Erythroblast (primary cell): ENCODE data around the gene SPEF2.

Experiments
- DNase-seq, 2 experiments: peaks; one replicate each; lab custom pipeline; 2025; lab: John Stamatoyannopoulos, UW
- GATA1 ChIP-seq: IDR thresholded peaks from 2 replicates; pipeline ENCODE4 v1.6.1; 2011; ENCODE audit warnings: low read depth, mild to moderate bottlenecking, control low read depth, low read length, moderate library complexity
- POLR2A ChIP-seq: IDR thresholded peaks from 2 replicates; pipeline ENCODE4 v1.6.1; 2011; ENCODE audit warnings: mild to moderate bottlenecking, low read length

SPEF2 gene, protein sequence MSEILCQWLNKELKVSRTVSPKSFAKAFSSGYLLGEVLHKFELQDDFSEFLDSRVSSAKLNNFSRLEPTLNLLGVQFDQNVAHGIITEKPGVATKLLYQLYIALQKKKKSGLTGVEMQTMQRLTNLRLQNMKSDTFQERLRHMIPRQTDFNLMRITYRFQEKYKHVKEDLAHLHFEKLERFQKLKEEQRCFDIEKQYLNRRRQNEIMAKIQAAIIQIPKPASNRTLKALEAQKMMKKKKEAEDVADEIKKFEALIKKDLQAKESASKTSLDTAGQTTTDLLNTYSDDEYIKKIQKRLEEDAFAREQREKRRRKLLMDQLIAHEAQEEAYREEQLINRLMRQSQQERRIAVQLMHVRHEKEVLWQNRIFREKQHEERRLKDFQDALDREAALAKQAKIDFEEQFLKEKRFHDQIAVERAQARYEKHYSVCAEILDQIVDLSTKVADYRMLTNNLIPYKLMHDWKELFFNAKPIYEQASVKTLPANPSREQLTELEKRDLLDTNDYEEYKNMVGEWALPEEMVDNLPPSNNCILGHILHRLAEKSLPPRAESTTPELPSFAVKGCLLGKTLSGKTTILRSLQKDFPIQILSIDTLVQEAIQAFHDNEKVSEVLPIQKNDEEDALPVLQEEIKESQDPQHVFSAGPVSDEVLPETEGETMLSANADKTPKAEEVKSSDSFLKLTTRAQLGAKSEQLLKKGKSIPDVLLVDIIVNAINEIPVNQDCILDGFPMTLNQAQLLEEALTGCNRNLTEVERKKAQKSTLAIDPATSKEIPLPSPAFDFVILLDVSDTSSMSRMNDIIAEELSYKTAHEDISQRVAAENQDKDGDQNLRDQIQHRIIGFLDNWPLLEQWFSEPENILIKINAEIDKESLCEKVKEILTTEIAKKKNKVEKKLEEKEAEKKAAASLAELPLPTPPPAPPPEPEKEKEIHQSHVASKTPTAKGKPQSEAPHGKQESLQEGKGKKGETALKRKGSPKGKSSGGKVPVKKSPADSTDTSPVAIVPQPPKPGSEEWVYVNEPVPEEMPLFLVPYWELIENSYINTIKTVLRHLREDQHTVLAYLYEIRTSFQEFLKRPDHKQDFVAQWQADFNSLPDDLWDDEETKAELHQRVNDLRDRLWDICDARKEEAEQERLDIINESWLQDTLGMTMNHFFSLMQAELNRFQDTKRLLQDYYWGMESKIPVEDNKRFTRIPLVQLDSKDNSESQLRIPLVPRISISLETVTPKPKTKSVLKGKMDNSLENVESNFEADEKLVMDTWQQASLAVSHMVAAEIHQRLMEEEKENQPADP (N-terminal part only)

DNA sequence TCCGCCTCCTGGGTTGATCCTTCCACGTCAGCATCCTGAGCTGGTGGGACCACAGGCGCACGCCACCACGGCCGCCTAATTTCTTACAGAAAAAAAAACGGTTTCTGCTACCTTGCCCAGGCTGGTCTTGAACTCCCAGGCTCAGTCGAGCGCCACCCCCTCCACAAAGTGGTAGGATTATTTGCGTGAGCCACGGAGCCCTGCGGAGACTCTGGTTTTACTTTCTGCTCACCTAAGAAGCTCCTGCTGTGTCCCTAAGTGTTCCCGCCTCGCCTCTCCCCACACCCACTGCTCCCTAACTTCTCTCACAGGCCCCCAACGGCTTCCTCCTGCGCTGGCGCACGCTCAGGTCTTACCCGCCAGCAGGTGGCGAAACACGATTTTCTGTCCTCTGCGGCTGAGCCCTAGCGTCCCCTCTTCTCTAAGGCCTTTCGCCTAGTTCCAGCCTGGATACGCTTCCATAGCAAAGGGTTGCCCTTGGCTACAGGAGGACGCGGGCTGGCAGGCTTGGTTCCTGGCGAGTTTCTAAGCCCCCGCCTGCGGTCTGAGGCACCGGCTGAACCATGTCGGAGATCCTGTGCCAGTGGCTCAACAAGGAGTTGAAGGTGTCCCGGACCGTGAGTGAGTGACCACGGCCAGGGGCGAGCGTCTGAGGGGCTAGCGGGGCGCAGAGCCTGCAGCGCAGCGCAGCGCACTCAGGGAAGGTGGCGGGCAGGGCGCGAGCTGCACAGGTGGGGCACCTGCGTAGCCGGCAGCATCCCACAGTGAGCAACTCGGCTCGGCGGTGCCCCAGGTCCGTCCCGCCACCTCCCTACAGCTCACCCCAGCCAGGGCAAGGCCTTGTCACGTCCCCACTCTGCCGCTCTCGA, at the start of gene SPEF2:
Gene SPEF2 (plus strand): TSS at position 429 of the 869 bp plus-strand sequence. CDS start 135 bp downstream, at position 564.
- DNase-seq = peak; percentile 88 to 91
- TF ChIP-seq POLR2A (peak; percentile 52), GATA1 (no peak)

DNA sequence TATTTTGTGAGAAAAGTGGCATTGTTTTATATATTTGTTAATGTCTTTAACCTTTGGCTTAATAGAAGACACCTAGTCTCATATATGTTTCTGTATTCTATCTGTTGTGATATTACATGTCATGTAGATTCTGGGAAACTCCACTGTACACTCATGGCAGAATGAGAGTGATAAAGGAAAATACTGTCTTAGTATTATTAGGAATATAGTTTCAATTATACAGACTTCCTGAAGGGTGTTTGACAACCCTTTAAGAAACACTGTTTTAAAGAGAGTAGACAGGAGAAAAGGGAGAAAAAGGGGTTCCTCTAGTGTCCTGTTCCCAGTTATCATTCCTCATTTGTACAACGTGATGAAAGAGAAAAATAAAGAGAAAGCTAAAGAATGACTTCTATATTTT, 42.1 kb upstream of the SPEF2 start:
- TF ChIP-seq POLR2A = no peak
- no peak for TF ChIP-seq GATA1
- DNase-seq = no peak

DNA sequence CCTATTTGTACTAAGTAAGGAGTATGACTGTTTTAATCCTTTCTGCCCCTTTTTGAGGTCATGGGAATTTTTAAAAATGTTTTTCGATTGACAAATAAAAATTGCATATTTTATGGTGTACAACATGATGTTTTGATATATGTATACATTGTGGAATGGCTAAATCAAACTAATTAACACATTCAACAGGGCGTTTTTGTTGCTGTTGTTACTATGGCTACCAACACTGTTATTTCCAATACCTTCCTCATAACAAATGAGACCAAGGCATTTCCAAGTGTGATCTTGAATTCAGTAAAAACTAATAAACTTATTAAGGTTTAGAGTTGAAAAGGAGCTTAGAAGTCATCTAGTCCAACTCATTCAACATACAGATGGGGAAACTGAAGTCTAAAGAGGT, 30.2 kb upstream of the SPEF2 start:
- no peak for TF ChIP-seq GATA1
- no peak for TF ChIP-seq POLR2A
- DNase-seq = no peak

DNA sequence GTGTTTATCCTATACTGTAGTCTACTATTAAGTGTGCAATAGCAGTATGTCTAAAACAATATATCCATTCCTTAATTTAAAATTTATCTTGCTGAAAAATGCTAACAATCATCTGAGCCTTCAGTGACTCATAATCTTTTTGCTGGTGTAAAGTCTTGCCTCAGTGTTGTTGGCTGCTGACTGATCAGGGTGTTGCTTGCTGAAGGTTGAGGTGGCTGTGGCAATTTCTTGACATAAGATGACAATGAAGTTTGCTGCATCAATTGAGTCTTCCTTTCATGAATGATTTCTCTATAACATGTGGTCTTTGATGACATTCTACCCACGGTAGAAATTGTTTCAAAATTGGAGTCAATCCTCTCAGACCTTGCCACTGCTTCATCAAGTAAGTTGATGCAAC, 24.3 kb upstream of the SPEF2 start:
- TF ChIP-seq GATA1 = no peak
- TF ChIP-seq POLR2A = no peak
- no peak for DNase-seq

DNA sequence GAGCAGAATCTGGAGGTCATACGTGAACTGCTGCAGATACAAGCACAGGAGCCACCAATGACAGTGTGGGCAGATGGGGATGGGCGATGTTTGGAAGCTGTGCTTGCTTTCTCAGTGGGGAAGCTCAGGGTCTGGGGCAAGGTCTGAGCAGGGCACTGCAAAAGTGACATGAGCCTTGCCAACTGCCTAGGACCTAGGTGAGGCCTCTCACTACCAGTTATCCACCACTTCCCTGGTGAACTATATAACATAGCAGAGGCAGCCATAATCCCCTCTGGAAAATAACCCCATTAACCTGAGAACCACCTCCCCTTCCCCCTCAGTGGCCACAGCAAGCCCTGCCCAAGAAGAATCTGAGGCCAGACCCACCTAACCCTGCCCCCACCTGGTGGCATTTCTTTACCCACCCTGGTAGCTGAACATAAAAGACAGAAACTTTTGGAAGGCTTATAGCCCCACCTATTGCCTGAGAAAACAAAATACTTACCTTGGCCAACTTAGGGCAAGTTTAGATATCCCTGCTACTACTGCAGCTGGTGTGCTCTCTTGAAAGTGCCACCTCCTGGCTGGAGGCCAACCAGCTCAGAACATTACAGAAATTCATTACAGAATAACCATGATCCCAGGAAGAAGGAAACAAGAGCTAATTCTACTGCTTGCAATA, 18.8 kb upstream of the SPEF2 start:
- no peak for TF ChIP-seq GATA1
- no peak for DNase-seq

DNA sequence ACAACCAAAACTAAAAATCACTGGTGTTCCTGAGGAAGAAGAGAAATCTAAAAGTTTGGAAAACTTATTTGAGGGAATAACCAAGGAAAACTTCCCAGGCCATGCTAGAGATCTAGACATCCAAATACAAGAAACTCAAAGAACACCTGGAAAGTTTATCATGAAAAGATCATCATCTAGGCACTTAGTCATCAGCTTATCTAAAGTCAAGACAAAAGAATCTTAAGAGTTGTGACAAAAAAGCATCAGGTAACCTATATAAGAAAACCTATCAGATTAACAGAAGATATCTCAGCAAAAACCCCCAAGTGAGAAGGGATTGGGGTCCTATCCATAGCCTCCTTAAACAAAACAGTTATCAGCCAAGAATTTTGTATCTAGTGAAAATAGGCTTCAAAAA, 17.1 kb upstream of the SPEF2 start:
- no peak for DNase-seq
- TF ChIP-seq GATA1 = no peak

DNA sequence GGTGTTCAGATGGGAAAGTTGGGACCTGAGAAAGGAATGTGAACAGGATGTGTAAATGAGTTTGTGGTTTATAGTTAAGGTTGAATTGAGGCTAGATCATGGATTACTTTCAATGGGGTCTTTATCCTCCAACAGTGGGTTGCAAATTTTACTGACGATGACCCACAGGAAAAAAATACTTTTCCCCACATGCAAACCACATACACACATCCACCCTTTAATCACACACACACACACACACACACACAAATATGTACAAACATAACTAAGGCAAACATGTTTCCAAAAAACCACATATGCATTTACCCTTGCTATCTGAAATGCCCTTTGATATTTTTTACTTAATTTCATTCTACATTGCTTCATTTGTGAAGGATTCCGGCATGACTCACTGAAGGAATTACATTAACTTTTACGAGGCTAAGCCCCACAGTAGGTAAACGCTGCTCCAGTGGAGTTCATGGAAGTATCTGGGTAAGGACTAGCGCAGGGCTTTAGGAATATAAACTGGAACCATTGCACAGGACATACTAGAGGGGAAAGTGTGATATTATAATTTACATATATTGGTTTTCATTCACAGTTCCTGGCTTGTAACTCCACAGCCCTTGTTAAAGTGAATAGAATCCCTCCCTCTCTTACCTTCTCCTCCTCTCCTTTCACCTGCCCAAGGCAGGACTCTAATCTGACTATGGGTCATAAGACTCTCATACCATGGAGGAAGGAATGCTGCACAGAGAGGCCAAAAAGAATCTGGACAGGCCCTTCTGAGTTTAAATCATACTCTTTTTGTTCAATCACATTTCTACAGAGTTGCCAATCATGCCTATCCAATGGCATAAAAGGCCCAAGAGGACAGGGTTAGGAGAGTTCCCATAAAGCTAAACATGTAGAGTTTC, 8.5 kb upstream of the SPEF2 start:
- no peak for DNase-seq
- TF ChIP-seq POLR2A (no peak), GATA1 (no peak)

DNA sequence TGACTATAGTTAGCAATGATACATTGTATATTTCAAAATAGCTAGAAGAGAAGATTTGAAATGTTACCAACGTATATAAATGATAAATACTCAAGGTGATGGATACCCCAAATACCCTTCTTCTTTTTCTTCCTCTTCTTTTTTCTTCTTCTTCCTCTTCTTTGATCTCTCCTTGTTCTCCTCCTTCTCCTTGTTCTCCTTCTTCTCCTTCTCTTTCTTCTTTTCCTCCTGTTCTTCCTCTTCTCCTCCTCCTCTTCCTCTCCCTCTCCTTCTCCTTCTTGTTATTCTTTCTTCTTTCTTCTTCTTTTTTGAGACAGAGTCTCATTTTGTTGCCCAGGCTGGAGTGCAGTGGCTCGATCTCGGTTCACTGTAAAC, 616 bp upstream of the SPEF2 start:
- TF ChIP-seq GATA1 = no peak
- no peak for TF ChIP-seq POLR2A
- no peak for DNase-seq

DNA sequence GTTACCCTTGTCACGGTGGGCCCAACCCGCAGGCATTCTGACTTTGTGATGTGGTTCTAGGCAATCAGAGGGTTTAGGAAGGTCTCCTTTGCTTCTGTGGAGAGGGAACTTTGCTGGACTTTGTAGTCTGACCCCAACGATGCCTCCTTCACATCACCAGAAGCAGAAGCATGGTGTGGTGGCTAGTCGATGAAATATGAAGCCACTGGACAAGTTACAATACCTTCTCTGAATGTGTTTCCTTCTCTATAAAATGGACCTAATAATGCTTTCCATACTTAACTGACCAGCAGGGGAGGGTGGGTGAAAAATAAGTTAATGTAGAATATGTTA, 607 bp downstream of the SPEF2 start:
- DNase-seq = no peak
- TF ChIP-seq GATA1 (no peak), POLR2A (no peak)

DNA sequence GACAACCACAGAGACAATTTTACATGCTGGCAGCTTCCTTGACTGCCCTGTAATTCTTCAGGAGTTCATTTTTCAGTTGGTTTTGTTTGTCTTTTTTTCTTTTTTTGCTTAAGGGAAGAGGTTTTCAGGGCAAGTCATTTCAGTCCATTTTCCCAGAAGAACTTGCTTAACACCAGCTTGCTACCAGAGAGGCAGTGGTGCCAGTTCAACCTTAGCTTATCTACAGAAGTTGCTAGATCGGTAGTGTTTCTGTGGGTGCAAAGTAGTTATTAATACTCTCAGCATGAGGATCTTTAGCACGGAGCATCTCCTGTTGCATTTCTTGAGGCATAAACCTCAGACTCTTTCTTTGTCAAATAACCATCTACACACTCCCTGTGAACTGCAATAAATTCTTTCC, 1.1 kb downstream of the SPEF2 start:
- TF ChIP-seq POLR2A (no peak), GATA1 (no peak)
- DNase-seq = peak in 1 of 2 experiments; percentile 18

DNA sequence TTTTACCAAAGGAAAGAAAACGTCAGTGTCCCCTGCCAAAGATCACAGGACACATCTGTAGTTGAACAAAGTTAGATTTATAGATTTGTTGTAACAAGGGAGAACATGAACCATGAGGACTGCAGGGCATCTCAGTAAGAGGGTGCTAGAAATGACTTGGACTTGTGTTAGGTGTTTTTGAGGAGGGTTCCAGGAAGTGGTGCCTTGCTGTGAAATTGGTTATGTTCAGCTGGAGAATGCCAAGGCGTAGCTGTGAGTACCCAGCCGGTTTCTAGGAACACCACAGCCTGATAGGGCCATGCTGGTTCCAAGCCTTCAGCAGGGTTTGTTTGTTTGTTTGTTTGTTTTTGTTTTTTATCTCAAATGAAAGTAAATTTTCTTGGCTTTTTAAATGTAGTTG, 5.3 kb downstream of the SPEF2 start:
- DNase-seq = no peak
- TF ChIP-seq POLR2A = no peak
- no peak for TF ChIP-seq GATA1
